Liver (tissue), 3 donors: Measurements from ENCODE around the gene ODAM.

ENCODE experiments used
- ATF3 ChIP-seq: IDR thresholded peaks from 2 replicates; pipeline ENCODE4 v1.6.1; 2016; ENCODE audit warnings: antibody characterized with exemption
- CTCF ChIP-seq: fragments of 150-350 bp; IDR thresholded peaks from 2 replicates; pipeline ENCODE4 v1.5.1; 2017; ENCODE audit warnings: improper control_type of control experiment, low read depth, low read length; ENCODE audit not compliant: missing input control
- EGR1 ChIP-seq, 2 donors: IDR thresholded peaks; 2 replicates each; pipeline ENCODE4 v1.6.1; 2016 to 2018; ENCODE audit warnings: antibody characterized with exemption in 2 of 2, low read depth in 2 of 2
- GABPA ChIP-seq, 2 donors: IDR thresholded peaks in 1 of 2; conservative IDR thresholded peaks in 1 of 2; 2 replicates each; pipeline ENCODE4 v1.6.1; 2016; ENCODE audit warnings: antibody characterized with exemption in 2 of 2, mild to moderate bottlenecking in 1 of 2, moderate library complexity in 1 of 2
- RXRA ChIP-seq, 2 donors: IDR thresholded peaks; 2 replicates each; pipeline ENCODE4 v1.6.1; 2017 to 2018; ENCODE audit warnings: antibody characterized with exemption in 2 of 2, mild to moderate bottlenecking in 1 of 2
- donor health status: healthy.
- donor health status: healthy.

GRCh38 chr4:70196857-70197256 is 1.3 kb downstream of the ODAM start:
- TF ChIP-seq CTCF (no peak), ATF3 (no peak), GABPA (IDR thresholded peaks at IDR 0.05 in 1 of 2, conservative IDR thresholded peaks at IDR 0.05 in 1 of 2) (no peak), EGR1 (IDR thresholded peaks at IDR 0.05; ENCODE audit: low read depth in 2 of 2) (no peak), RXRA (IDR thresholded peaks at IDR 0.05) (no peak)
